Tibial nerve (tissue), 4 donors: ENCODE results near the gene AKR1C4.

Experiments
- EP300 ChIP-seq, 2 donors: sonication (generic); formaldehyde crosslinking; IDR thresholded peaks; one replicate each; pipeline ENCODE4 v1.6.1; 2017; ENCODE audit warnings: antibody characterized with exemption in 2 of 2, mild to moderate bottlenecking in 1 of 2
- POLR2A ChIP-seq, 2 donors: fragments of 450-650 bp; IDR thresholded peaks; one replicate each; pipeline ENCODE4 v1.6.1; 2017; ENCODE audit warnings: antibody characterized with exemption in 2 of 2, mild to moderate bottlenecking in 2 of 2, moderate library complexity in 2 of 2
- TF ChIP-seq, protein P1 (sequence below), 5 experiments: fragments of 200-600 bp in 3 of 5; fragments of 450-650 bp in 2 of 5; sonication (generic) in 3 of 5; IDR thresholded peaks; one replicate each; pipeline ENCODE4 v1.5.1; 2016 to 2019; ENCODE audit warnings: antibody characterized with exemption in 5 of 5, mild to moderate bottlenecking in 3 of 5, moderate library complexity in 2 of 5

DNA sequence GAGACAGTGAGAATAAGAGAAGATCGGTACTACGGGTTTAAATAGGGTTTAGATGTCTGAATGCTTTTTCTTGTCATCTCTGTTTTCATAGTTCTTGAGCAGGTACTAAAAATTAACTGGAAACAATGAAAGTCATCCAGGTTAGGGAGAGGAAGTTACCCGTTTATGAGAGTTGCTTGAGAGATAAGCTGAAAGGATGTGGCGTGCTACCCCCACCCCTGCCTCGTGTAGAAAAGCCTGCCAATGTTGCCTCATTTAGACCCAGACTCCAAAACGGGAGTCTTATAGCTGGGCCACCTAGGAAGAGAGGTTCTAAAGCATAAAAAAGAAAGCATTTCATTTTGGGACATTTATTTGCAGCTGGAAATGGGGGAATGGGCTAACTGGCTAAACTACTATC lies 10.2 kb downstream of the AKR1C4 start:
- TF ChIP-seq, protein P1, sequence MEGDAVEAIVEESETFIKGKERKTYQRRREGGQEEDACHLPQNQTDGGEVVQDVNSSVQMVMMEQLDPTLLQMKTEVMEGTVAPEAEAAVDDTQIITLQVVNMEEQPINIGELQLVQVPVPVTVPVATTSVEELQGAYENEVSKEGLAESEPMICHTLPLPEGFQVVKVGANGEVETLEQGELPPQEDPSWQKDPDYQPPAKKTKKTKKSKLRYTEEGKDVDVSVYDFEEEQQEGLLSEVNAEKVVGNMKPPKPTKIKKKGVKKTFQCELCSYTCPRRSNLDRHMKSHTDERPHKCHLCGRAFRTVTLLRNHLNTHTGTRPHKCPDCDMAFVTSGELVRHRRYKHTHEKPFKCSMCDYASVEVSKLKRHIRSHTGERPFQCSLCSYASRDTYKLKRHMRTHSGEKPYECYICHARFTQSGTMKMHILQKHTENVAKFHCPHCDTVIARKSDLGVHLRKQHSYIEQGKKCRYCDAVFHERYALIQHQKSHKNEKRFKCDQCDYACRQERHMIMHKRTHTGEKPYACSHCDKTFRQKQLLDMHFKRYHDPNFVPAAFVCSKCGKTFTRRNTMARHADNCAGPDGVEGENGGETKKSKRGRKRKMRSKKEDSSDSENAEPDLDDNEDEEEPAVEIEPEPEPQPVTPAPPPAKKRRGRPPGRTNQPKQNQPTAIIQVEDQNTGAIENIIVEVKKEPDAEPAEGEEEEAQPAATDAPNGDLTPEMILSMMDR (IDR thresholded peaks at IDR 0.05): no peak
- TF ChIP-seq POLR2A (IDR thresholded peaks at IDR 0.05) (no peak), EP300 (IDR thresholded peaks at IDR 0.05) (no peak)
